LHCN-M2 (cell line): ENCODE data around the gene ASPSCR1. TPM values are rescaled to one million over a fixed set of nuclear protein-coding genes. Genes with fewer than 3 reads are reported as not detected.

Source experiments
- DNase-seq: peaks from one replicate; pipeline ENCODE4 v3.0.0-alpha.2; 2012; ENCODE audit warnings: low read depth
- total RNA-seq: library from RNA; depleted of rRNA; stranded (reverse); fragments of >200 nt; gene quantifications from 2 replicates; pipeline ENCODE4 v1.2.3, GENCODE V29; 2014

ASPSCR1 gene
- total RNA-seq, 1 experiment from 2014 or later: 25.9 TPM

DNA sequence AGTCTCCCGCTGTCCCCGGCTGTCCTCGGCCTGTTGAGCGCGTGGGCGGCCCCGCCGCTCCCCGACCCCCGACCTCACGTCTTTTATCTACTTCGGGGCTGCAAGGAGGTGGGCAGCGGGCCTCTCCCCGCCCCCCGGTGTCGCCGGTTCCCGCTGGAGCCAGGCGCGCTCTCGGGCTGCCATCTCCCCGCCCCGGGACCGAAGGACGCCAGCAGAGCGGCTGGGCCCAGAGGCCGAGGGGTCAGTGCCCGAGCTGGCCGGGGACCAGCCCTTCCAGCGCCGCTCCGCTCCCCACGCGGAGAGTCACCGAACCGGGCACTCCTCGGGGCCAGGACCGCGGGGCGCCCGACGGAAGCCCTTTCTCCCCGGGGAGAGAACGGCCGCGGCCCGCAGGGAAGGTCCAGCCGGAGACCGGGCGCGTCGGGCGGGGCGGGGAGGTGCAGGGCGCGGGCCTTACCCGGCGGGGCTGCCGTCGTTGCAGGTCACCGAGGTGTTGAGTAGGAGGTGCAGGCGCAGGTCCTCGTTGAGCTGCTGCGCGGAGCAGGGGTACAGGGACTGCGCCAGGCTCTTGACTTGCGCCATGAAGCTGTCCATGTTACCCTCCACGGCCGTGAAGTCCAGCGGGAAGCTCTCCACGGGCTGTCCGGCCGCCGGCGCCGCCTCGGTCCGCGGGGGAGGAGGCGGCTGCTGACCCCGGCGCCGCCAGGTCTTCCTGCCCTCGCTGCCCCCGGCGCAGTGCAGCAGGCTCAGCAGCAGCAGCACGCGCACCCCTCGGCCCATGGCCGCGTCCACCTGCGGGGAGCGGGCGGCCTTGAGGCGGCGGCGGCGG lies 17.1 kb upstream of the ASPSCR1 start:
- DNase-seq: no peak

DNA sequence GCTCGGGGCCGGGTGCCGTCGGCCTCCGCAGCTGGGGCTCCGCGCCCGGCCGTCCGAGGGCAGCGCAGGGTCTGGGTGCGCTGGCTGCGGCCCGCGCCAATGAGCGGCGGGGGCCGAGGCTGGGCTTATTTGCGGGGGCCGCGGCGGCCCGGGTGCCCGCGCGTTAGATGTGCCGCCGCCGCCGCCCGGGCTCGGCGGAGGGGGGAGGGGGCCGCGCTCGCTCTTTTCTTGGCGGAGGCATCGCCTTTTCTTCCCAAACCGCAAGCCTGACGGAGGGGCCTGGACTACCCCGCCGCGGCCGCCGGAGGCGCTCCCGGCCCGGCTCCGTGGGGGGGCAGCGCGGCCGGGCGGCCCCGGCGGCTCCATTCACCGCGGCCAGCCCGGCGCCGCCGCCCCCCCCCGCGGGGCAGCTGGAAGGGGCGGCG lies 16.3 kb upstream of the ASPSCR1 start, which contains the start of gene NOTUM:
TSS of gene NOTUM (minus strand) at position 101 of the 425 bp plus-strand sequence. CDS start 278 bp downstream, outside the sequence.
- DNase-seq: peak; percentile 17

DNA sequence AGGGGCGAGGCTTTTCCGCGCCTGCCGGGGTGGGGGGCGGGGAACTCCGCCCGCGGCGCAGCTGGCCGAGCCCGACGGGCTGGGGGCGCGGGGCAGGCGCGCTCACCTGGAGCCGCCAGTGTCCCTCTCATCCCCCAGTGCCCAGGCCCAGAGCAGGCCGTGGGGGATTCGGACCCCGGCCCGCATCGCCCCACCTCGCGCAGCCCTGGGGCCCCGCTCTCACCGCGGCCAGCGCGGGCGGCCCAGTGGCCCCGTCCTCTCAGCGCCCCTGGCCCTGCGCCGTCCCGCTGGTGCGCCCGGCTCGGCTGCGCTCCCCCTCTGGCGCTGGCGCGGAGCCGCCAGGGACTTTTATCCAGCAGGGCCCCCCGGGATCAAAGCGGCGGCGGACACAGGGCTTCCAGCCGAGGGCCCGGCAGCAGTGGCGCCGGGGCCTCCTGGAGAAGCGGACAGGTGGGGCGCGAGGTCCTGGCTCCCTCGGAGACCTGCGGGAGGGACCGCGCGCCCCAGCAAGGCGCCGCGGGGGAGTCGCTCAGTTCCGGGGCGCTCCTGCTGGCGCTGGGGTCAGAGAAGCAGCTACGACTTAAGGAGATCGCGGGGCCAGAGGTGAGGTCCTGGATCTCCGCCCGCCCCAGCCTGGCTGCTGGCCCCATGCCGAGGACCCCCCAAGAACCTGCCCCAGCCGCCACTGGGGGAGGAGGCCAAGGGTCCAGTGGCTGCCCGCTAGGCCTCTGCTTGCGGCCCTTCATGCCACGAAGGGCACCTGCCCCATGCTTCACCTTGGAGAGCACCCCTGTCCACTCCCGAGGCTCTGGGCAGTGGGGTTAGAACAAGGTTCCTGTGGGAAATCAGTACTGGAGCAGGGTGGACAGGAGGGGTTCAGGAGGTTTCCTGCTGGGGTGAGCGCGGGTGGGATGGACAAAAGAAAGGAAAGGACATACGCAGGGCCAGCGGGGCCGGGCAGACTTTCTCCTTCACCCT lies 15.6 kb upstream of the ASPSCR1 start:
- no peak for DNase-seq

DNA sequence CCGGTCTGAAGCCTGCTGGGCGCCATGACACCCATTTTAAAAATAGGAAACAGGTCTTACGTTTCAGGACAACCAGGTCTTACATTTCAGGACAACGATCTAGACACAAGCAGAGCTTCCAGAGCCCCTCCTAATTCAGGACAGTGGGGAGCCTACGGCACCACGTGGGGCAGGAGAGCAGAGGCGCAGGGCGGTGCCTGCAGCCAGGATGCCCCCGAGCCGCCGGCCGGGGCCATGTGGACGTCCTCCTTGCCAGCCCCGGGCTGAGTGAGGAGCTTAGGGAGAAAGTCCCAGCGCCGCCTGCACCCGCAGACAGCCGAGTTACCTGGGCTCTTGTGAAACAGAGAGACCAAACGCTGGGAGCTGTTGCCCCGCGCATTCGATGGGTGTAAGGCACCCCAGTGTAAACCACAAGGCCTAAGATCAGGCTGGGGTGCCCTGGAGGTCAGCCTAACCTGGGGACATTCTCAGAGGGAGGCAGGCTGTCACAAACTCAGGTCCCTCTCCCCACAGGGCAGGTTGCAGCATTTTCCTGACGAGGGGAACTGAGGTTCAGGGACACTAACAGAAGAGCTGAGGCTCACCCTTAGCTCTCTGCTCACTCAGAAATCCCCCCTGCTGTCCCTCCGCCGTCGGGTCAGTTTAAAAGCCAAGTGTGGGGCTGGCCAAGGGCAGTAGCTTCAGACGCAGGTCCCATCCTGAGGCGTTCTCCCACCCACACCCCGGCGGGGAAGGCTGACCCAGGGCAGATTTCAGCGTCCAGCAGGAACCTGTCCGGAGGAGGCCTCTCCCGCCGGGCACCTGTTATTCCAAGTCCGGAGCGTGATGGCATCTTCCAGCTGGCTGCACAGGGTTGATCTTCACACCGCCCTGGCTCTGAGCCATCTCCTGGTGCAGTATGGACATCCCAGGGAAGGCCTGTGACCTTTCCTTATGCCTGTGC lies 14.7 kb upstream of the ASPSCR1 start:
- DNase-seq: peak; percentile 17

DNA sequence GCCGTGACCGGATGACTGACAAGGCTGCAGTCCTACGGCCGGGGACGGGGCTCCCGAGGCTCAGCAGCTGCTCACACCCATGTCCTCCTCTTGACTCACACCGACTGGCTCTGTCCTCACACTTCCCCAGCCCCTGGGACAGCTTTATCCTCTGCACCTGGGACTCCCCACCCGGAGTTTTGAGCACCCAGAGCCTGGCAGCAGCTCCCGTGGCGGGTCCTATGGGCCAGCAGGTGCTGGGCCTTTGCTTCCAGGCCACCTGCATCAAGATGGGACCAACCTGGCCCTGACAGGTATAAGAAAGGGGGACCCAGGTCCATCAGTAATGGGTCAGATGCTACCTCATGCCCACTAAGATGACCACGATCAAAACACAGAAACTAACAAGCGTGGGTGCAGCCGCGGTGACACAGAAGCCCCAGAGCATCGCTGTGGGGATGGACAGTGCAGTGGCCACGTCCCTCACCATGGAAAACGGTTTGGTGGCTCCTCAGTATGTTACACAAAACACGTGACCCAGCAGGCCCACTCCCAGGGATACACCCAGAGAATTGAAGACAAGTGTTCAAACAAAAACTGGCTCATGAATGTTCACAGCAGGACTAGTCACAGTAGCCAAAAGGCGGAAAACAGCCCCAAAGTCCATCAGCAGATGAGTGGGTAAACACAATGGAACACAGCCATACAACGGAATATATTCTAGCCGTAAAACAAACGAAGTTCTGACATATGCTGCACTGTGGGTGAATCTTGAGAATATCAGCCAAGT lies 13.2 kb upstream of the ASPSCR1 start:
- DNase-seq: no peak

DNA sequence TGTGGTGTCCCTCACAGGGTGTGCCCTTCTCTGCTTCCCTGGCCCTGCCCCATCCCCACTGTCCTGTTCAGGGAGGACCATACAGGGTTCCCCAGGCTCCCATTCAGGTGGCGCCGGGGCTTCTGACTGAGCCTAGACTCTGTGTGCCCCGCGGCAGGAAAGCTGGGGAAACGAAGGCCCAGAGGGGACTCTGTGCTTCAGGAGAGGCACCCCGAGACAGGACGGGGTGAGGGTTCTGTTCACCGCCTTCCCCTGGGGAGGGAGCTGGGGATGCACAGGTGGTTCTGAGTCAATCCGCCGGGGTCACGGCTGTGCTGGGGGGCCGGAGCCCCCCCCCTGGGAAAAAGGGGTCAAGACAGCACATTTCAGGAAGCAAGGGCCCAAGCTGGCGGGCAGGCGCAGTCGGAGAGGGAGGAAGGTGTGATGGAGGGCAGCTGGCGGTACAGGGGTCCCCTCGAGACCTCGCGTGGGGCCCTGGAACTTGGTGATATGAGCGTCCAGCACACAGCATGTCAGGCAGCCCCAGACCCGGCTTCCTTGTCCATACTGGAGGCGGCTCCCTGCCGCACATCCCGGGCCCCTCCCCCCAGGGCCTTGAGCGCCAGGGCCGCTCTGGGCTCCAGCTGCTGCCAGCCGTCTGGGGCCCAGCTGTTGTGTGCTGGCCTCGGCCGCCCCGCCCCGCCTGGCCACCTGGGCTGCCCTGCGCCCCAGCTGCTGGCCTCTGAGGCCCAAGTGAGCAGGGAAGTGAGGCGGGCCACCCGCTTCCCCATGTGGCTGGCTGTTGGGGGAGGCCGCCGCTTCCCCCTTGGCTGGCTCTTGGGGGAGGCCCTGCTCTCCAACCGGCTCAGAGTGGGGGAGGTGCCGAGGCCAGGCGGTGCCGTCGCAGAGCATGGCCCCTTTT lies 10.8 kb upstream of the ASPSCR1 start:
- DNase-seq: peak; percentile 88

DNA sequence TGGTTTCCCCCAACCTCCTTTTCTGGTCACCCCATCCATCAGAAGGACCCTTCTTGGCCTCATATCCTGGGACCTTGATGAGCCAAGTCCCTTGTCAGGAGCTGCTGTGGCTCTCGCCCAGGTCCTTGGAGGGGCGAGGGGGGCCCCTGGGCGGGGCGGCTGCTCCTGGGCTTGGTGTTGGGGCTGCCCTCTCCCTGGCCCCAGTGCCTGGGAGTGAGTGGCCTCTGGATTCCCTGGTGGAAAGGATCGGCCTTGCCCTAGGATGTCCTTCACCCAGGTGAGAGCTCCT lies 10.2 kb upstream of the ASPSCR1 start:
- DNase-seq: no peak

DNA sequence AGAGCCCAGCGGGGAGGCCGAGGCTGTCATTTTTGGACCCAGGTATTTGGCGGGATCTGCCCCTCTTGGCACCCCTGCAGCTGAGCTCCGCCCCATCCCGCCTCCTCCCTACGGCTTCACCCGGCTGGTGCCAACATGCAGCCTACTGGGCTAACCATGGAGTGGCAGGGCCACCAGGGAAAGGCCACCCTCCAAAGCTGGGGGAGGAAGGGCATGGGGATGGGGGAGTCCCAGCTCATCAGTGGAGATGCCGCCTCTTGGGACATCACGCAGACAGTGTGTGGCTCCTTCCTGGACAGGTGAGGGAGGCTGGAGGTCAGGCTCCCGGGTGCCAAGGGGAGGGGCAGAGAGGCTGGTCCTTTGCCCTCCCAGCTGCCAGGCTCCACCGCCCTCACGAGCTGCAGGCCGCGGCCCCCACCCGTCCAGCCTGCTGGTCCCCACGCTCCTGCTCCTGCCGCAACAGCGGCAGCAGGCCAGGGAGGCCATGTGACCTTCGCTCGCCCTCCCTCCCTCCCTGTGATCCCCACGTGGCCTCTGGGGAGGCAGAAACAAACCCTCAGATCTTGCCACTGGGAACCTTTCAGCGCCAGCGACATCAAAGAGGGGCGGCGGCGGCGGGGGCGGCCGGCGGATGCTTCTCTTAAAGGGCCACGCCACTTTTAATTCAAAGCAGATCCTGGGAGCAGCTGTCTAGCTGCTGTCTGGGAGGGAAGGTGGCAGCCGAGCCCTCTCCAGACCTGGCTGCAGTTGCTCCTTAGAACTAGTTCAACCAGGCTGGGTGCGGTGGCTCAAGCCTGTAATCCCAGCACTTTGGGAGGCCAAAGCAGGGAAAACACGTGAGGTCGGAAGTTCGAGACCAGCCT lies 9.7 kb upstream of the ASPSCR1 start:
- DNase-seq: peak; percentile 91

DNA sequence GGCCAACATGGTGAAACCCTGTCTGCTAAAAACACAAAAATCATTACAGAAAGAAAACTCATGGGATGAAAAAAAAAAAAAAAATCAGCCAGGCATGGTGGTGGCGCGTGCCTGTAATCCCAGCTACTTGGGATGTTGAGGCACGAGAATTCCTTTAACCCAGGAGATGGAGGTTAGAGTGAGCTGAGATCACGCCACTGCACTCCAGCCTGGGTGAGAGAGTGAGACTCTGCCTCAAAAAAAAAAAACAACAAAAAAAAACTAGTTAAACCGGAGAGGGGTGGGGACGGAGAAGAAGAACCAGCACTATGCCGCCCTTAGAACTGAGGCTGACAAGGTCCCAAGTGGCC lies 9.1 kb upstream of the ASPSCR1 start:
- no peak for DNase-seq

DNA sequence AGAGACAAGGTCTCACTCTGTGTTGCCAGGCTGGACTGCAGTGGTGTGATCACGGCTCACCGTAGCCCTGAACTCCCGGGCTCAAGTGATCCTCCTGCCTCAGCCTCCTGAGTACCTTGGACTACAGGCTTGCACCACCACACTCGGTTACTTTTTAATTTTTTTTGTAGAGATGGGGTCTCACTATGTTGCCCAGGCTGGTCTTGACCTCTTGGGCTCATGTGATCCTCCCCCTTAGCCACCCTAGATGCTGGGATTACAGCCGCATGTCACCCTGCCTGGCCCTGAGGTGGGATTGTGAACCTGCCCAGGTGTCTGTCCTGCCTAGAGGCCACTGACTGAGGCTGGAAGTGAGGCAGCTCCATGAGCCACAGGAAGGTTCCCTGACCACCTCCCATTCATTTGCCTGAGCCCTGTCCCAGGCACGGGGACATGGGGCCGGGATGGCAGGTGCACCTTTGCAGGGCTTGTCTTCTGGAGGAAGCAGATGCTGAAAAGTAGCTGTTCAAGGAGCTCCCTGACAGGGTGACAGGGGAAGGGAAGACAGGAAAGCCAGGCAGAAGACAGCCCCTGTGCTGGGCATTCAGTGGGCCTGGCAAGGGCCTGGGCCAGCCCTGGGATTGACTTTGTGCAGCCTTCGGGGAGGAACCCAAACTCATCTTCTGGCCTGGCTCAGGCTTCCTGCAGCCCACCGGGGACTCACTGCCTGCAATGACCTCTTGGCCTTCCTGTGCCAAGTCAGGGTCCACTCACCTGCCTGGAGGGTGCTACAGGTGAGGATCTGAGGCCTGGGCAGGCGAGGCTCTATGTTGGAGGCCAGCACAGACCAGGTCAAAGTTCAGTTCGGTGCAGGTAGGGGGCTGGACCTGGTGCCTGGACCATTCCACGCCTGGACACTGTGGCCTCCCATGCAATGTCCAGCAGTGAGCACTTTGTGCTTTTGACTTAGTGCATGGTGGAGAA lies 8.3 kb upstream of the ASPSCR1 start:
- no peak for DNase-seq

DNA sequence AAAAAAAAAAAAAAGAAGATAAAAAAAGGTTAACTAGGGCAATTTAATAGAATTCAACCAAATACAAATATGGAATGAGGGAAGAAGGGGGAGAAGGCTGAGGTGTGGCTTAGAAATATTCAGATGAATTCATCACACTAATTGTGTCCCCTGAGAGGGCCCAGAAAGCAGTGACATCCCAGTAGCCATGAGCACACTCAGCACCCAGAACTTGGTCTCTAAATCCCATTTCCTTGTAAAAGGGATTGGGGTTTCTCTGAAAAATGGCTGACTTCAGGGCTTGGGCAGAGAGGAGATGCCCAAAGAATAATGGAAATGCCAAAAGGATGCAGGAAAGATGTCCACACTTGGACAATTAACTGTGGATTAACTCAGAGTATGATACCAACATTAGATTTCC lies 4.0 kb upstream of the ASPSCR1 start:
- DNase-seq: no peak

DNA sequence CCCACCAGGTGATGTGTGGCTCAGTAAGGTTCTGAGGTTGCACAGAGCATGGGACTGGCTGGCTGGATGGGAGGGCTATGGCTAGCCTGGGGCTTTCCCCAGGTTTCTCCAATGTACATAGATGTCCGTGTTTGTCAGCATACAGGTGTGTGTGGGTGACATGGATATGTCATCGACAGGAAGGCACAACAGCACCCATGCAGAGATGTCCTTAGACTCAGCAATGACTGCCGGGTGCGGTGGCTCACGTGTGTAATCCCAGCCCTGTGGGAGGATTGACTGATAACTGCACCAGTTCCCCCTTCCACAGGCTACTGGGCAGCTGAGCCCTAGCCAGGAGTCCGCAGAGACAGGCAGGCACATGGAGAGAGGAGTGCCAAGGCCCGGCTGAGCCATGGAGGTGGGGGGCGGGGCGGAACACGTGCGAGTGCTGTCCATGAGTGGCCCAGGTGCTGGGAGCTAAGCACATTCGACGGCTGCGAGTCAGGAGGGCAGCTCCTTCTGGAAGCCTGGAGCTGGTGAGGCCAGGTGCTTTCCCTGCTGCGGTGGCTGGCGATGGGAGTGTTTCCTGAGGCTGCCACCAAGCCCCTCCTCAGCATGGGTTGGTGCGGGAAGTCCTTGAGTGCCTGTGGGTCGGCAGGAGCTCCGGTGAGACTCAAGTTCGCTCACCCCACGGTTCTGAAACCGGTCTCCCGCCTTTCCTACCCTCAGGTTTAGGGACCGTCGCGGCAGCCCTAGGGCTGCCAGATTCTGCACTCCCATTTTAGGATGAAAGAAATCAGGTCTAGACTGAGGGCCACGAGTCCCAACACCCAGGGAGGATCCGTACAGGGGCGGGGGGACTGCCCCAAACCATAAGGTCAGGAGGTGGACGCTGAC lies 858 bp upstream of the ASPSCR1 start:
- DNase-seq: no peak

DNA sequence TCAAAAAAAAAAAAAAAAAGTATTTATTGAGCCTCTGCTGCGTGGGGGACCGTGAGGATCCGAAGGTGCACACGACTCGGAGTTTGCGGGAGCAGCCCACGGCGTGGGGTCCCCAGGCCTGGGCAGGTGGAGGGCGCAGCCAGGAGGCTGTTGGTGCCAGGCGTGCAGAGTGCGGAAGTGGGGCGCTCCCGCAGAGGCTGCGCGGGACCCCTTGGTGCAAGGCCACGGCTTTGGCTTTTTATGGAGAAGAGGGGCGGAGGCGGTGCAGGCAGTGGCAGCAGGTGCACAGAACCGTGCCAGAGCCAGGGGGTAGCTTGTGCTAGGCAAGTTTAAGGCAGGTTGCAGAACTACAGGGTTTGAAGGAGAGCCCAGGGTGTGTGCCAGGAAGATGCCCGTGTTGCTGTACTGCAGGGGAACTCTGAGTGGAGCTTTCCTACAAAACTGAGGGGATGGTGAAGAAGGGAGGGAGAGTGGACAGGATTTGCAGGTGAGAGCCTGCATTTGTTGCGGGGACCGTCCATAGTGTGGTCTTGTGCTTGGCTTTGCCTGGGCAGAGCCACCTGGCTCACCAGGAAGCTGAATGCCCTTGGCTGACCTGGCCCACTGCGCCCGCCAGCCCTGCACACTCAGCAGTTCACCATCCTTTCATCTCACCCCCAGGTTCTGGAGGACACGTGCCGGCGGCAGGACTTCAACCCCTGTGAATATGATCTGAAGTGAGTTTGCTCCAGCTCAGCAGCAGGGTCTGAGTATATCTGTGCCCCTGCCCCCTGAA lies 1.3 kb downstream of the ASPSCR1 start:
- DNase-seq: no peak

DNA sequence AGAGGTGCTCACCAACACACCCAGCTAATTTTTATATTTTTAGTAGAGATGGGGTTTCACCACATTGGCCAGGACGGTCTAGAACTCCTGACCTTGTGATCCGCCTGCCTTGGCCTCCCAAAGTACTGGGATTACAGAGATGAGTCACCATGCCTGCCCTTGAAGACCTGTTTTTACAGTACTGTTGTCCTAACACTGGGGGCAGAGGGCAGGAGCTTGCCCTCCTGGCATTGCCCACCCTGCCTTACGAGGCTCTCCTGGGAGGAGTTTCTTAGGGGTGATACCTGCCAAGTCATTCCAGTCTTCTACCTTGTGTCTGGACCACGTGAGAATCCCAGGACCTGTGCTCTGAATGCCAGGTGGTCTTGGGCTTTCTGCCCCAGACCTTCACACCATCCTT lies 2.7 kb downstream of the ASPSCR1 start:
- no peak for DNase-seq

DNA sequence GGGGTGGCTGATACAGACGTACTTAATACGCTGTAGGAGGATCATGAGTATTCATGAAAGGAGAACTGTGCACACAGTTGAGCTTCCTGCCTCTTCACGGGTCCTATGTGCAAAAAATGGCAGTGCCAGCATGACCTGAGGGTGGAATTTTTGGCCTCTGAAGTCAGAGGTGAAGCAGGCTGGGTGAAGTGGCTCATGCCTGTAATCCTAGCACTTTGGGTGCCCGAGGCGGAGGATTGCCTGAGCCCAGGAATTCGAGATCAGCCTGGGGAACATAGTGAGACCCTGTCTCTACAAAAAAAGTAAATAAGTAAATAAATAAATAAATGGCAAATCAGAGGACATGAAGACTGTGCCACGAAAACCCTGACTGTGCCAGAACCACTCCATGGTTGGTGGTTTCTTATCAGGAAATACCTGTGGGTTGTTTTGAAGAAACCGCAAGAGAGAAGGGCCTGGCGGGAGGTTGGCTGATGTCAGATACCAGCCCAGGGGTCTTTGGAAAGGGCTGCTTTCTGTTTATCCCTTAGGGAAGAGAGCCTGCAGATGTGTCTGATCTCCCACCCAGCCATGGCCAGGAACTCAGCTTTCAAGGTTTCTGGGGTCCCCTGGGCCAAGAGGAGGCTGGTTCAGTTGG lies 3.4 kb downstream of the ASPSCR1 start:
- DNase-seq: no peak
